Measurements from ENCODE around the gene TMPRSS7. TPM values are rescaled to one million over a fixed set of nuclear protein-coding genes. Genes with fewer than 3 reads are reported as not detected.

Gene TMPRSS7
- total RNA-seq, 2 experiments from 2014 or later, result not detected

- ChIA-PET POLR2A (interaction anchor here (0.6 kb wide), 2 partner anchors 56 to 402 kb away, joined by 3 to 8 read pairs; no protein-coding TSS in a partner anchor), CTCF (no interaction called here)
Measured at GRCh38 chr3:112089956-112090886, 55.7 kb downstream of the TMPRSS7 start.

- ChIA-PET CTCF (no interaction called here), POLR2A (no interaction called here)
Measured at GRCh38 chr3:112090887-112091586, 56.5 kb downstream of the TMPRSS7 start.

- ChIA-PET CTCF (interaction anchor here (1.4 kb wide), 1 partner anchor 19 kb away, joined by 3 read pairs; no protein-coding TSS in a partner anchor), POLR2A (no interaction called here)
Measured at GRCh38 chr3:112092496-112093179, 58.1 kb downstream of the TMPRSS7 start.

- ChIA-PET POLR2A (no interaction called here), CTCF (interaction anchor here (1.4 kb wide), 1 partner anchor 19 kb away, joined by 3 read pairs; no protein-coding TSS in a partner anchor)
Measured at GRCh38 chr3:112093180-112093522, 58.6 kb downstream of the TMPRSS7 start.

GRCh38 chr3:112095731-112096130, 61.2 kb downstream of the TMPRSS7 start:
- CTCF ChIA-PET, result no interaction called here
- POLR2A ChIA-PET, result no interaction called here

GRCh38 chr3:112096176-112096575, 61.6 kb downstream of the TMPRSS7 start:
- CTCF ChIA-PET, result no interaction called here
- POLR2A ChIA-PET, result no interaction called here

GRCh38 chr3:112097378-112097777, 62.8 kb downstream of the TMPRSS7 start:
- CTCF ChIA-PET, result no interaction called here
- POLR2A ChIA-PET, result no interaction called here

GRCh38 chr3:112101916-112102315, 67.4 kb downstream of the TMPRSS7 start:
- ChIA-PET CTCF (no interaction called here), POLR2A (no interaction called here)

GRCh38 chr3:112104774-112105173, 70.2 kb downstream of the TMPRSS7 start:
- ChIA-PET POLR2A (no interaction called here), CTCF (no interaction called here)

- CTCF ChIA-PET, result no interaction called here
- POLR2A ChIA-PET, result no interaction called here
Measured at GRCh38 chr3:112109322-112109721, 74.8 kb downstream of the TMPRSS7 start.

GRCh38 chr3:112111785-112112402, 77.4 kb downstream of the TMPRSS7 start:
- CTCF ChIA-PET, result interaction anchor here (0.5 to 1.9 kb wide), 14 partner anchors 12 to 425 kb away, joined by 3 to 7 read pairs (median 3); partner anchors contain the start of gene SLC9C1

GRCh38 chr3:112114576-112115160, 80.1 kb downstream of the TMPRSS7 start:
- POLR2A ChIA-PET, result no interaction called here
- CTCF ChIA-PET, result interaction anchor here (1.3 kb wide), 1 partner anchor 18 kb away, joined by 3 read pairs; the partner anchor contains the start of gene GCSAM

More at GRCh38 chr3:112111785-112112402, 77.4 kb downstream of the TMPRSS7 start:
- POLR2A ChIA-PET, result no interaction called here

- POLR2A ChIA-PET, result no interaction called here
- CTCF ChIA-PET, result interaction anchor here (0.8 kb wide), 1 partner anchor 24 kb away, joined by 3 read pairs; no protein-coding TSS in a partner anchor
Measured at GRCh38 chr3:112115161-112115739, 80.7 kb downstream of the TMPRSS7 start.

- ChIA-PET CTCF (interaction anchor here (0.8 kb wide), 1 partner anchor 23 kb away, joined by 3 read pairs; no protein-coding TSS in a partner anchor), POLR2A (no interaction called here)
Measured at GRCh38 chr3:112115806-112116383, 81.4 kb downstream of the TMPRSS7 start.

GRCh38 chr3:112116748-112117186, 82.2 kb downstream of the TMPRSS7 start:
- ChIA-PET CTCF (no interaction called here), POLR2A (interaction anchor here (0.7 kb wide), 1 partner anchor 11 kb away, joined by 3 read pairs; no protein-coding TSS in a partner anchor)

GRCh38 chr3:112117415-112117814, 82.9 kb downstream of the TMPRSS7 start:
- POLR2A ChIA-PET, result interaction anchor here (0.7 kb wide), 1 partner anchor 10 kb away, joined by 3 read pairs; no protein-coding TSS in a partner anchor
- CTCF ChIA-PET, result interaction anchor here (0.6 kb wide), 1 partner anchor 77 kb away, joined by 4 read pairs; no protein-coding TSS in a partner anchor

GRCh38 chr3:112117841-112118571, 83.5 kb downstream of the TMPRSS7 start:
- ChIA-PET CTCF (interaction anchor here (0.6 kb wide), 1 partner anchor 77 kb away, joined by 4 read pairs; no protein-coding TSS in a partner anchor), POLR2A (no interaction called here)

All from activated CD8-positive, alpha-beta memory T cell treated with anti-CD3 and anti-CD28 coated beads for 36 hours (primary cell).